Ecto neural progenitor cell (in vitro differentiated cells): Measurements from ENCODE around the gene JOSD1.
"Not testable (repeated sequence)": the region's sequence is repeated elsewhere in the genome, so short reads cannot be mapped to it uniquely, and the experiment has no call there.

Experiments
- DNase-seq: peaks from one replicate; pipeline ENCODE4 v3.0.0-alpha.2; 2018; ENCODE audit warnings: low spot score

The JOSD1 gene

GRCh38 chr22:38684895-38685294 lies 15.8 kb downstream of the JOSD1 start:
- DNase-seq, result no peak

GRCh38 chr22:38681582-38682335 lies 19.0 kb downstream of the JOSD1 start, which contains the start of gene TOMM22:
TSS of gene TOMM22 (plus strand) at chr22:38681957. CDS start at chr22:38681979, 22 bp downstream.
- DNase-seq, result peak; percentile 93

GRCh38 chr22:38675833-38676232 lies 24.9 kb downstream of the JOSD1 start:
- no peak for DNase-seq

GRCh38 chr22:38674888-38675287 lies 25.9 kb downstream of the JOSD1 start:
- no peak for DNase-seq

GRCh38 chr22:38657045-38657909 lies 43.5 kb downstream of the JOSD1 start:
- DNase-seq, result peak; percentile 51

GRCh38 chr22:38656256-38657044 lies 44.3 kb downstream of the JOSD1 start, which contains the start of the genes CBY1 and FAM227A:
TSS of gene CBY1 (plus strand) at chr22:38656638. CDS start at chr22:38668055, 11,417 bp downstream.
TSS of gene FAM227A (minus strand) at chr22:38656392. CDS start at chr22:38650168, 6,224 bp downstream.
- DNase-seq, result peak; percentile 96

GRCh38 chr22:38655519-38656255 lies 45.1 kb downstream of the JOSD1 start:
- DNase-seq, result no peak

- DNase-seq, result no peak
These were observed 47.0 kb downstream of the JOSD1 start for GRCh38 chr22:38653741-38654140.

GRCh38 chr22:38652859-38653258 lies 47.9 kb downstream of the JOSD1 start:
- DNase-seq, result no peak

GRCh38 chr22:38649841-38650522 lies 50.8 kb downstream of the JOSD1 start:
- no peak for DNase-seq

- no peak for DNase-seq
These were observed 55.3 kb downstream of the JOSD1 start for GRCh38 chr22:38645430-38645829.

GRCh38 chr22:38644245-38644644 lies 56.5 kb downstream of the JOSD1 start:
- not testable (repeated sequence) for DNase-seq

GRCh38 chr22:38641476-38642040 lies 59.2 kb downstream of the JOSD1 start:
- no peak for DNase-seq

- no peak for DNase-seq
These were observed 62.0 kb downstream of the JOSD1 start for GRCh38 chr22:38638728-38639127.

- no peak for DNase-seq
These were observed 62.5 kb downstream of the JOSD1 start for GRCh38 chr22:38638216-38638615.
